ENCODE results near the gene SGMS2. TPM values are rescaled to one million over a fixed set of nuclear protein-coding genes. Genes with fewer than 3 reads are reported as not detected.

Gene SGMS2
- total RNA-seq, 1 donor from 2014 or later: 89.0 TPM

- intact Hi-C loops (cut with DNase I): no loop called here
- DNase-seq: no peak
- no peak overlapping the region for H3K4me3 ChIP-seq
- H3K27ac ChIP-seq: no peak overlapping the region
- ATAC-seq: no peak
- H3K36me3 ChIP-seq: no peaks in the 10 kb centered on the region
- no peak for TF ChIP-seq CTCF (IDR thresholded peaks at IDR 0.05)
- no peaks in the 10 kb centered on the region for H3K27me3 ChIP-seq (ENCODE audit: low read depth)
- peaks cover 17% of the 10 kb centered on the region for H3K4me1 ChIP-seq
- no peaks in the 10 kb centered on the region for H3K9me3 ChIP-seq
Observed at GRCh38 chr4:107804956-107805355, 19.8 kb upstream of the SGMS2 start.

GRCh38 chr4:107806196-107806595, 18.5 kb upstream of the SGMS2 start:
- ATAC-seq (no peak), DNase-seq (no peak)
- H3K36me3 ChIP-seq: no peaks in the 10 kb centered on the region
- no peak overlapping the region for H3K4me3 ChIP-seq
- intact Hi-C loops (cut with DNase I): no loop called here
- no peak for TF ChIP-seq CTCF (IDR thresholded peaks at IDR 0.05)
- H3K4me1 ChIP-seq: peaks cover 7% of the 10 kb centered on the region
- H3K27me3 ChIP-seq (ENCODE audit: low read depth): no peaks in the 10 kb centered on the region
- H3K9me3 ChIP-seq: no peaks in the 10 kb centered on the region
- H3K27ac ChIP-seq: no peak overlapping the region

GRCh38 chr4:107808572-107808971, 16.2 kb upstream of the SGMS2 start:
- ATAC-seq: peak; percentile 90 to 94
- intact Hi-C loops (cut with DNase I): no loop called here

GRCh38 chr4:107809210-107809609, 15.5 kb upstream of the SGMS2 start:
- no peaks in the 10 kb centered on the region for H3K4me1 ChIP-seq
- intact Hi-C loops (cut with DNase I): no loop called here
- ATAC-seq (no peak), DNase-seq (no peak)
- H3K27ac ChIP-seq: no peak overlapping the region
- no peak for TF ChIP-seq CTCF (IDR thresholded peaks at IDR 0.05)
- no peaks in the 10 kb centered on the region for H3K9me3 ChIP-seq
- no peaks in the 10 kb centered on the region for H3K27me3 ChIP-seq (ENCODE audit: low read depth)
- H3K36me3 ChIP-seq: no peaks in the 10 kb centered on the region
- no peak overlapping the region for H3K4me3 ChIP-seq

More at GRCh38 chr4:107808572-107808971, 16.2 kb upstream of the SGMS2 start:
- TF ChIP-seq CTCF (IDR thresholded peaks at IDR 0.05): no peak
- Histone ChIP-seq H3K4me1 (no peaks in the 10 kb centered on the region), H3K27me3 (ENCODE audit: low read depth) (no peaks in the 10 kb centered on the region), H3K9me3 (no peaks in the 10 kb centered on the region), H3K4me3 (no peak overlapping the region), H3K27ac (no peak overlapping the region), H3K36me3 (no peaks in the 10 kb centered on the region)
- no peak for DNase-seq

- Histone ChIP-seq H3K27ac (no peak overlapping the region), H3K36me3 (no peaks in the 10 kb centered on the region), H3K4me1 (peaks cover 6% of the 10 kb centered on the region), H3K4me3 (no peak overlapping the region), H3K9me3 (no peaks in the 10 kb centered on the region), H3K27me3 (ENCODE audit: low read depth) (no peaks in the 10 kb centered on the region)
- intact Hi-C loops (cut with DNase I): no loop called here
- no peak for TF ChIP-seq CTCF (IDR thresholded peaks at IDR 0.05)
- DNase-seq (no peak), ATAC-seq (no peak)
Observed at GRCh38 chr4:107814758-107815157, 10.0 kb upstream of the SGMS2 start.

GRCh38 chr4:107815158-107815557, 9.6 kb upstream of the SGMS2 start:
- Histone ChIP-seq H3K27me3 (ENCODE audit: low read depth) (no peaks in the 10 kb centered on the region), H3K27ac (no peak overlapping the region), H3K9me3 (no peaks in the 10 kb centered on the region), H3K36me3 (no peaks in the 10 kb centered on the region), H3K4me1 (peaks cover 6% of the 10 kb centered on the region), H3K4me3 (no peak overlapping the region)
- no peak for ATAC-seq
- no peak for TF ChIP-seq CTCF (IDR thresholded peaks at IDR 0.05)
- DNase-seq: no peak
- intact Hi-C loops (cut with DNase I): no loop called here

Data from lower lobe of right lung (tissue), 2 donors.